GM20431 (cell line): ENCODE data around the gene PHF12.
"Not testable (repeated sequence)": the region's sequence is repeated elsewhere in the genome, so short reads cannot be mapped to it uniquely, and the experiment has no call there.

Experiments used
- in situ Hi-C: fragments of 300-500 bp; cut with MseI, MboI; formaldehyde crosslinking; loops from one replicate; pipeline ENCODE4 v1.15.0; 2020; ENCODE audit warnings: low sequenced_read_pairs; ENCODE audit not compliant: unreplicated experiment

The PHF12 gene

GRCh38 chr17:28893248-28894183, 57.8 kb downstream of the PHF12 start:
- in situ Hi-C loops: not testable (repeated sequence)

- in situ Hi-C loops: no loop called here
These were observed 59.3 kb downstream of the PHF12 start for GRCh38 chr17:28892024-28892423.

- in situ Hi-C loops: no loop called here
These were observed 60.1 kb downstream of the PHF12 start for GRCh38 chr17:28891201-28891600.

- in situ Hi-C loops: no loop called here
These were observed 61.3 kb downstream of the PHF12 start for GRCh38 chr17:28889996-28890395.

GRCh38 chr17:28888832-28889231, 62.5 kb downstream of the PHF12 start:
- in situ Hi-C loops: no loop called here

- in situ Hi-C loops: no loop called here
These were observed 63.3 kb downstream of the PHF12 start for GRCh38 chr17:28887871-28888471.

GRCh38 chr17:28885951-28886350, 65.4 kb downstream of the PHF12 start:
- in situ Hi-C loops: no loop called here

GRCh38 chr17:28885363-28885762, 66.0 kb downstream of the PHF12 start:
- in situ Hi-C loops: no loop called here

GRCh38 chr17:28883967-28884702, 67.2 kb downstream of the PHF12 start:
- in situ Hi-C loops: no loop called here

GRCh38 chr17:28882154-28882895, 69.0 kb downstream of the PHF12 start:
- in situ Hi-C loops: no loop called here

GRCh38 chr17:28881533-28882056, 69.7 kb downstream of the PHF12 start:
- in situ Hi-C loops: no loop called here

GRCh38 chr17:28880572-28880945, 70.8 kb downstream of the PHF12 start:
- in situ Hi-C loops: no loop called here

- in situ Hi-C loops: no loop called here
These were observed 71.3 kb downstream of the PHF12 start for GRCh38 chr17:28879886-28880571.

GRCh38 chr17:28878981-28879380, 72.3 kb downstream of the PHF12 start:
- in situ Hi-C loops: no loop called here

- in situ Hi-C loops: no loop called here
These were observed 73.0 kb downstream of the PHF12 start for GRCh38 chr17:28878158-28878910.

GRCh38 chr17:28877150-28877711, 74.1 kb downstream of the PHF12 start:
- in situ Hi-C loops: not testable (repeated sequence)

- in situ Hi-C loops: no loop called here
These were observed 75.3 kb downstream of the PHF12 start for GRCh38 chr17:28875848-28876550.

GRCh38 chr17:28874750-28875149, 76.6 kb downstream of the PHF12 start:
- in situ Hi-C loops: no loop called here
